Measurements from ENCODE around the gene RREB1.

Gene RREB1

DNA sequence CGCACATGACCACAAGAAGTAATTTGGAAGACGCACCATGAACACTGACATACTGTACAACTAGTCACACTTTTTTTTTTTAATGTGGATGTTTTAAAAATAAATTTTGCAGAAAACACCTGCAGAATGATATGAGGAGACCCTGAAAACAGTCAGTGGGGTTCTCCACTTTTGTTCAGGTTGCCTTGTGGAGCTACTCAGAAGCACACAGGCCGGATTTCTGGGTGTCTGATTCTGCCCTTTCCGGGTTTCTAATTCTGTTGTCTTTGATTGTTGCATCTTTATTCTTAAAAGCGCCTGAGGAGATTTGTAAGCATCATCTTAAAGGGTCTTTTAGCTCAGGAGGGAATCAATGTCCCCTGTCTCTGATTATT, 130.8 kb downstream of the RREB1 start:
- H3K4me3 ChIP-seq (ENCODE audit: low read depth, low read length): no peak overlapping the region
- H3K27ac ChIP-seq: no peak overlapping the region
- H3K4me2 ChIP-seq (ENCODE audit: low read length): no peak overlapping the region
- H3K79me2 ChIP-seq: no peaks in the 10 kb centered on the region
- H2AFZ ChIP-seq: no peak overlapping the region
- TF ChIP-seq, protein P1, sequence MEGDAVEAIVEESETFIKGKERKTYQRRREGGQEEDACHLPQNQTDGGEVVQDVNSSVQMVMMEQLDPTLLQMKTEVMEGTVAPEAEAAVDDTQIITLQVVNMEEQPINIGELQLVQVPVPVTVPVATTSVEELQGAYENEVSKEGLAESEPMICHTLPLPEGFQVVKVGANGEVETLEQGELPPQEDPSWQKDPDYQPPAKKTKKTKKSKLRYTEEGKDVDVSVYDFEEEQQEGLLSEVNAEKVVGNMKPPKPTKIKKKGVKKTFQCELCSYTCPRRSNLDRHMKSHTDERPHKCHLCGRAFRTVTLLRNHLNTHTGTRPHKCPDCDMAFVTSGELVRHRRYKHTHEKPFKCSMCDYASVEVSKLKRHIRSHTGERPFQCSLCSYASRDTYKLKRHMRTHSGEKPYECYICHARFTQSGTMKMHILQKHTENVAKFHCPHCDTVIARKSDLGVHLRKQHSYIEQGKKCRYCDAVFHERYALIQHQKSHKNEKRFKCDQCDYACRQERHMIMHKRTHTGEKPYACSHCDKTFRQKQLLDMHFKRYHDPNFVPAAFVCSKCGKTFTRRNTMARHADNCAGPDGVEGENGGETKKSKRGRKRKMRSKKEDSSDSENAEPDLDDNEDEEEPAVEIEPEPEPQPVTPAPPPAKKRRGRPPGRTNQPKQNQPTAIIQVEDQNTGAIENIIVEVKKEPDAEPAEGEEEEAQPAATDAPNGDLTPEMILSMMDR (IDR thresholded peaks at IDR 0.05): no peak
- no peaks in the 10 kb centered on the region for H3K36me3 ChIP-seq (ENCODE audit: control insufficient read depth, insufficient read depth, low read length)
- no peaks in the 10 kb centered on the region for H3K27me3 ChIP-seq (ENCODE audit: control insufficient read depth, insufficient read depth, low read length)
- peaks cover 9% of the 10 kb centered on the region for H3K4me1 ChIP-seq
- H3K9ac ChIP-seq: no peak overlapping the region
- H3K9me3 ChIP-seq (ENCODE audit: control insufficient read depth, low read length): no peaks in the 10 kb centered on the region

DNA sequence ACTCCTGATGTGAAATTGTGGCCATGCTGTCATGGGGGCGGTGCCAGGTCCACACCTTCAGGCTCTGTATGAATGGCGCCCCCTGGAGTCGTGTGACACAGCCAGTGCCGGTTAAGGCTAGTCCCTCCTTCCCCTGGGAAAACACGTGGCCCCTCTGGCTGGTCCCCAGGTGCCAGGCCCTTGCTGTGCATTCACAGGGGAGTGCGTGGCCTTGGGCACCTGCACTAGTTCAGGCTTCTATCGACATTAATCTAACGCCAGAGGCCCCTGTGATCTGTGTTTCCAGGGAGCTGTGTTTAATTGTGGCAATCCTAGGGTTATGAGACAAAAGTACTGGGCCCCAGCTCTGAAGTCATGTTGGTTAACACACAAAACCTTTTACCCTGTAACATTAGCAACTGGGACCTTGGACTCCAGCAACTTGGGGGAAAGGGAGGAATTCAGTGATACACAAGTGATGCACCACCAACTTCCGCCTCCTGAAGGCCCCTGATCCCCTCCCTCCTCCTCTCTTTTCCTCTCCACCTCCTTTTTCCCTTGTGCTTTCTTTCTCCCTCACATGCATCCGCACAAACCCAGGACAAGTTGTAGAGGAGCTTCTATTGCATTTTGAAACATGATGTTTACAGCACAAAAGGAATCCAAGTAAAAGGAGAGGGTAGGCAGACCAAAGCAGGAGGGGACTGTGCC, 131.3 kb downstream of the RREB1 start:
- Histone ChIP-seq H3K27ac (no peak overlapping the region), H3K4me1 (peaks cover 9% of the 10 kb centered on the region), H3K4me2 (ENCODE audit: low read length) (no peak overlapping the region), H2AFZ (no peak overlapping the region), H3K9me3 (ENCODE audit: control insufficient read depth, low read length) (no peaks in the 10 kb centered on the region), H3K4me3 (ENCODE audit: low read depth, low read length) (no peak overlapping the region), H3K9ac (no peak overlapping the region), H3K36me3 (ENCODE audit: control insufficient read depth, insufficient read depth, low read length) (no peaks in the 10 kb centered on the region), H3K27me3 (ENCODE audit: control insufficient read depth, insufficient read depth, low read length) (no peaks in the 10 kb centered on the region), H3K79me2 (no peaks in the 10 kb centered on the region)
- TF ChIP-seq, protein P1 (IDR thresholded peaks at IDR 0.05): peak; percentile 71

DNA sequence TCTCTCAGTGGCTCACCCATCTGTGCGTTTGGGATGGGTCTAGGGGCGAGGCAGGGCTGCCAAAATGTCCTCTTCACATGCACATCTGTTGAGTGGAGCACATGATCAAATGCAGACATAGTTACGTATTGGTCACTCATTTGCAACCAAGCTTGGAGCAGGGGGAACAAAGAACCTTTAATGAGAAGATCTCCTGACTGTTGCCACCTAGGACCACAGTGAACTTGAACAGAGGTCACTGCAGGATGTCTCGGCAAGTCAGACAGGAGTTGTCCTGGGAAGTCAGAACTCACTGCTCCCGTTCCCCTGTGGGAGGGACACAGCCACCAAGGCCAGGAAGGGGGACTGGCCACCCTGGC, 131.8 kb downstream of the RREB1 start:
- no peak overlapping the region for H2AFZ ChIP-seq
- peaks cover 9% of the 10 kb centered on the region for H3K4me1 ChIP-seq
- no peak overlapping the region for H3K9ac ChIP-seq
- no peaks in the 10 kb centered on the region for H3K79me2 ChIP-seq
- H3K27me3 ChIP-seq (ENCODE audit: control insufficient read depth, insufficient read depth, low read length): no peaks in the 10 kb centered on the region
- H3K9me3 ChIP-seq (ENCODE audit: control insufficient read depth, low read length): no peaks in the 10 kb centered on the region
- TF ChIP-seq, protein P1 (IDR thresholded peaks at IDR 0.05): no peak
- no peak overlapping the region for H3K4me3 ChIP-seq (ENCODE audit: low read depth, low read length)
- H3K36me3 ChIP-seq (ENCODE audit: control insufficient read depth, insufficient read depth, low read length): no peaks in the 10 kb centered on the region
- H3K4me2 ChIP-seq (ENCODE audit: low read length): no peak overlapping the region
- H3K27ac ChIP-seq: no peak overlapping the region

DNA sequence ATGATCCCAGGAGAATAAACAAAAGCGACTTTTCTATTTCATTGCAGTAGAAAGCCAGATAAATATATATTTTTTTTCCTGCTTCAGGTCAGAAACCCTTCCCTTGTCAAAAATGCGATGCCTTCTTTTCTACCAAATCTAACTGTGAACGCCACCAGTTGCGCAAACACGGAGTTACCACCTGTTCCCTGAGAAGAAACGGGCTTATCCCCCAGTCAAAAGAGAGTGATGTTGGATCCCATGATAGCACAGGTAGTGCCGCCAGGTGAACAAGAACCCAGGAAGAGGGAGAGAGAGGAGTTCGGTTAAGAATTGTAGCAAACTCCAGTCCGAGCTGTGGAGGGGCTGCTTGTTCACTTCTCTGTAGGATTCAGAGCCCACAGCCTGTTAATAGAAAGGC, 132.6 kb downstream of the RREB1 start:
- Histone ChIP-seq H3K79me2 (peaks cover 3% of the 10 kb centered on the region), H3K27ac (no peak overlapping the region), H3K36me3 (ENCODE audit: control insufficient read depth, insufficient read depth, low read length) (no peaks in the 10 kb centered on the region), H3K4me1 (peaks cover 9% of the 10 kb centered on the region), H2AFZ (no peak overlapping the region), H3K9me3 (ENCODE audit: control insufficient read depth, low read length) (no peaks in the 10 kb centered on the region), H3K4me3 (ENCODE audit: low read depth, low read length) (no peak overlapping the region), H3K9ac (no peak overlapping the region), H3K27me3 (ENCODE audit: control insufficient read depth, insufficient read depth, low read length) (no peaks in the 10 kb centered on the region), H3K4me2 (ENCODE audit: low read length) (no peak overlapping the region)
- TF ChIP-seq, protein P1 (IDR thresholded peaks at IDR 0.05): no peak

DNA sequence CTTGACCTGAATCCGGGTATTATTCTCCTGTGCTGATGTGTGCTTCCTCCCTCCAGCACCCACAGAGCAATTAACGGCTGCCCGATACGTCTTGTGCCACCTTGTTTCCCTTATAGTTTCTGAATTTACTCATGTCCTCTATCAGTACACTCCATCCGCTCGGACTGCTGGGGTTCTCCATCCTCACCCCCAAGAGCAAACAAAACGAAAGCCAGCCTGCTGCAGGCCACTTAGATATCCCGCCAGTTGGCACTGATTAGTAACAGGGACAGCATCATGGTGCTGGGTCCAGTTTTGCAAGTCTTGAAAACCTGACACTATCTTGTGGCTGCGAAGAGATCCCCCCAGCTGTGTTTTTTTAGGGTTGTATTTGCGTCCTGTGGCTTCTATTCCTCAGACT, 133.4 kb downstream of the RREB1 start:
- no peaks in the 10 kb centered on the region for H3K9me3 ChIP-seq (ENCODE audit: control insufficient read depth, low read length)
- no peak overlapping the region for H3K9ac ChIP-seq
- H3K36me3 ChIP-seq (ENCODE audit: control insufficient read depth, insufficient read depth, low read length): no peaks in the 10 kb centered on the region
- TF ChIP-seq, protein P1 (IDR thresholded peaks at IDR 0.05): no peak
- no peak overlapping the region for H3K4me3 ChIP-seq (ENCODE audit: low read depth, low read length)
- no peak overlapping the region for H3K4me2 ChIP-seq (ENCODE audit: low read length)
- peaks cover 3% of the 10 kb centered on the region for H3K79me2 ChIP-seq
- no peak overlapping the region for H3K27ac ChIP-seq
- H3K27me3 ChIP-seq (ENCODE audit: control insufficient read depth, insufficient read depth, low read length): no peaks in the 10 kb centered on the region
- peaks cover 9% of the 10 kb centered on the region for H3K4me1 ChIP-seq
- no peak overlapping the region for H2AFZ ChIP-seq

All from parathyroid adenoma (tissue), 2 donors.